Skeletal muscle tissue (tissue), 4 donors: ENCODE data around the gene ST6GALNAC1. TPM values are rescaled to one million over a fixed set of nuclear protein-coding genes. Genes with fewer than 3 reads are reported as not detected.
A peak's percentile ranks its signal among the peaks of the same experiment; 100 is the strongest.

ENCODE experiments used
- H3K27ac ChIP-seq: one replicate; pipeline ENCODE4 v1.7.0; 2013; ENCODE audit warnings: mild to moderate bottlenecking, low read depth, low read length, inconsistent platforms
- H3K27me3 ChIP-seq, 3 donors: one replicate each; pipeline ENCODE4 v1.7.0; 2013; ENCODE audit warnings: low read length in 3 of 3; ENCODE audit not compliant: control insufficient read depth in 3 of 3, insufficient read depth in 3 of 3
- H3K36me3 ChIP-seq, 3 donors: one replicate each; pipeline ENCODE4 v1.7.0; 2013; ENCODE audit warnings: low read length in 3 of 3; ENCODE audit not compliant: control insufficient read depth in 3 of 3, insufficient read depth in 3 of 3
- H3K4me1 ChIP-seq, 3 donors: one replicate each; pipeline ENCODE4 v1.7.0; 2013; ENCODE audit warnings: low read length in 3 of 3, mild to moderate bottlenecking in 3 of 3; ENCODE audit not compliant: control insufficient read depth in 3 of 3, insufficient read depth in 3 of 3
- H3K4me3 ChIP-seq, 3 donors: one replicate each; pipeline ENCODE4 v1.7.0; 2013; ENCODE audit warnings: low read length in 3 of 3
- H3K9ac ChIP-seq, 3 donors: one replicate each; pipeline ENCODE4 v1.7.0; 2013; ENCODE audit warnings: low read length in 3 of 3, mild to moderate bottlenecking in 3 of 3, moderate library complexity in 2 of 3, low read depth in 1 of 3
- H3K9me3 ChIP-seq, 3 donors: one replicate each; pipeline ENCODE4 v1.7.0; 2013; ENCODE audit warnings: low read length in 3 of 3; ENCODE audit not compliant: control insufficient read depth in 3 of 3
- total RNA-seq: library from RNA; depleted of rRNA; stranded (reverse); fragments of >200 nt; gene quantifications from one replicate; pipeline ENCODE4 v1.2.3, GENCODE V29; 2014
- donor health status: Osteomylitis.

The ST6GALNAC1 gene
- not detected for total RNA-seq

GRCh38 chr17:76643553-76644148 is at the start of gene ST6GALNAC1:
Gene ST6GALNAC1 (minus strand): TSS chr17:76643757. CDS start chr17:76643638, 119 bp downstream.
- H3K9ac ChIP-seq = peak within 1 kb of the TSS in 1 of 3 donors; percentile 16
- H3K27me3 ChIP-seq = peaks cover 0 to 3% (median under 1%) of the 10 kb centered on the region in 3 donors
- H3K4me1 ChIP-seq = peaks cover 0 to 4% (median 0%) of the 10 kb centered on the region in 3 donors
- peak within 1 kb of the TSS; percentile 25 for H3K27ac ChIP-seq
- peak within 1 kb of the TSS in 1 of 3 donors; percentile 41 for H3K4me3 ChIP-seq
- no peaks in the 10 kb centered on the region for H3K36me3 ChIP-seq
- no peaks in the 10 kb centered on the region for H3K9me3 ChIP-seq

GRCh38 chr17:76691379-76692191 is 48.0 kb upstream of the ST6GALNAC1 start:
- H3K9ac ChIP-seq = peak overlapping the region in 1 of 3 donors; percentile 62
- H3K4me1 ChIP-seq = peaks cover 35 to 58% (median 53%) of the 10 kb centered on the region in 3 donors
- H3K27ac ChIP-seq = no peak overlapping the region
- H3K4me3 ChIP-seq = peak overlapping the region in 1 of 3 donors; percentile 35
- peaks cover 0 to 2% (median 0%) of the 10 kb centered on the region in 3 donors for H3K36me3 ChIP-seq
- no peaks in the 10 kb centered on the region for H3K9me3 ChIP-seq
- H3K27me3 ChIP-seq = no peaks in the 10 kb centered on the region

- Histone ChIP-seq H3K9ac (peak overlapping the region in 1 of 3 donors; percentile 62), H3K4me1 (peaks cover 33 to 61% (median 59%) of the 10 kb centered on the region in 3 donors), H3K27ac (no peak overlapping the region), H3K36me3 (peaks cover 0 to 2% (median 0%) of the 10 kb centered on the region in 3 donors), H3K9me3 (no peaks in the 10 kb centered on the region), H3K4me3 (no peak overlapping the region), H3K27me3 (no peaks in the 10 kb centered on the region)
Observed at GRCh38 chr17:76690596-76691280, 47.2 kb upstream of the ST6GALNAC1 start.

- Histone ChIP-seq H3K4me3 (no peak overlapping the region), H3K36me3 (peaks cover 0 to 5% (median 0%) of the 10 kb centered on the region in 3 donors), H3K27ac (no peak overlapping the region), H3K4me1 (peaks cover 27 to 60% (median 57%) of the 10 kb centered on the region in 3 donors), H3K9me3 (no peaks in the 10 kb centered on the region), H3K9ac (peak overlapping the region in 1 of 3 donors; percentile 80), H3K27me3 (no peaks in the 10 kb centered on the region)
Observed at GRCh38 chr17:76689859-76690258, 46.3 kb upstream of the ST6GALNAC1 start.

GRCh38 chr17:76688165-76688622 is 44.6 kb upstream of the ST6GALNAC1 start:
- Histone ChIP-seq H3K36me3 (peaks cover 0 to 16% (median 2%) of the 10 kb centered on the region in 3 donors), H3K9me3 (no peaks in the 10 kb centered on the region), H3K27me3 (no peaks in the 10 kb centered on the region), H3K4me3 (peak overlapping the region; percentile 20 to 60 (median 23)), H3K9ac (peak overlapping the region; percentile 53 to 80 (median 68)), H3K27ac (peak overlapping the region; percentile 91), H3K4me1 (peaks cover 27 to 62% (median 58%) of the 10 kb centered on the region in 3 donors)

- Histone ChIP-seq H3K4me1 (peaks cover 32 to 67% (median 65%) of the 10 kb centered on the region in 3 donors), H3K27me3 (no peaks in the 10 kb centered on the region), H3K9me3 (no peaks in the 10 kb centered on the region), H3K4me3 (peak overlapping the region in 2 of 3 donors; percentile 20 to 60), H3K9ac (peak overlapping the region; percentile 53 to 80 (median 66)), H3K36me3 (peaks cover 2 to 22% (median 8%) of the 10 kb centered on the region in 3 donors), H3K27ac (peak overlapping the region; percentile 91)
Observed at GRCh38 chr17:76687298-76688164, 44.0 kb upstream of the ST6GALNAC1 start.

GRCh38 chr17:76686538-76687297 is 43.2 kb upstream of the ST6GALNAC1 start:
- Histone ChIP-seq H3K36me3 (peaks cover 5 to 25% (median 11%) of the 10 kb centered on the region in 3 donors), H3K4me3 (peak overlapping the region in 2 of 3 donors; percentile 20 to 41), H3K9ac (peak overlapping the region in 1 of 3 donors; percentile 80), H3K27me3 (no peaks in the 10 kb centered on the region), H3K27ac (peak overlapping the region; percentile 91), H3K9me3 (no peaks in the 10 kb centered on the region), H3K4me1 (peaks cover 40 to 72% (median 70%) of the 10 kb centered on the region in 3 donors)

GRCh38 chr17:76685846-76686245 is 42.3 kb upstream of the ST6GALNAC1 start:
- Histone ChIP-seq H3K36me3 (peaks cover 5 to 28% (median 15%) of the 10 kb centered on the region in 3 donors), H3K9me3 (no peaks in the 10 kb centered on the region), H3K27me3 (no peaks in the 10 kb centered on the region), H3K9ac (peak overlapping the region in 1 of 3 donors; percentile 60), H3K4me1 (peaks cover 41 to 72% (median 72%) of the 10 kb centered on the region in 3 donors), H3K4me3 (peak overlapping the region in 1 of 3 donors; percentile 13), H3K27ac (no peak overlapping the region)
